H1 (cell line): Measurements from ENCODE around the gene VPS13D. TPM values are rescaled to one million over a fixed set of nuclear protein-coding genes. Genes with fewer than 3 reads are reported as not detected.

Experiments used
- CTCF ChIA-PET: fragments of 300-600 bp; sonication (Branson Sonifier 250); formaldehyde crosslinking; loops from one replicate; lab custom pipeline; 2021; ENCODE audit not compliant: partially characterized antibody; lab: Charles Lee
- POLR2A ChIA-PET: fragments of 300-600 bp; sonication (Branson Sonifier 250); formaldehyde crosslinking; loops from one replicate; lab custom pipeline; 2021; ENCODE audit warnings: inconsistent platforms; ENCODE audit not compliant: partially characterized antibody; lab: Charles Lee
- DNase-seq, 2 experiments: peaks; one replicate each; pipeline versions ENCODE4 v3.0.0 to v3.0.0-alpha.2; 2010 to 2022; ENCODE audit warnings: low spot score in 2 of 2, low read depth in 1 of 2, mixed read lengths in 1 of 2
- FAIRE-seq: peaks from 2 replicates; lab custom pipeline; 2011; peaks lifted over from hg19 to GRCh38; lab: Jason Lieb, UNC
- H2AFZ ChIP-seq: 2 replicates; pipeline ENCODE4 v1.8.1; 2012; ENCODE audit warnings: low read length, inconsistent platforms
- H2AK5ac ChIP-seq: 2 replicates; pipeline ENCODE4 v1.6.1; 2013; ENCODE audit warnings: low read depth, low read length
- H2BK120ac ChIP-seq: replicated peaks from 2 replicates; pipeline ENCODE3; 2013; ENCODE audit warnings: low read depth, low read length, inconsistent platforms
- H2BK12ac ChIP-seq: 2 replicates; pipeline ENCODE4 v1.6.1; 2013; ENCODE audit warnings: low read depth, low read length
- H2BK15ac ChIP-seq: 2 replicates; pipeline ENCODE4 v1.6.1; 2013; ENCODE audit warnings: low read length
- H2BK20ac ChIP-seq: 2 replicates; pipeline ENCODE4 v1.6.1; 2013; ENCODE audit warnings: low read length
- H2BK5ac ChIP-seq: 2 replicates; pipeline ENCODE4 v1.6.1; 2013; ENCODE audit warnings: low read depth, low read length
- H3K14ac ChIP-seq: 2 replicates; pipeline ENCODE4 v1.6.1; 2013; ENCODE audit warnings: inconsistent platforms; ENCODE audit not compliant: insufficient read length
- H3K18ac ChIP-seq: 2 replicates; pipeline ENCODE4 v1.6.1; 2013; ENCODE audit warnings: low read length; ENCODE audit errors: extremely low read depth
- H3K23ac ChIP-seq: 2 replicates; pipeline ENCODE4 v1.6.1; 2013; ENCODE audit warnings: inconsistent platforms; ENCODE audit not compliant: insufficient read length
- H3K23me2 ChIP-seq: 2 replicates; pipeline ENCODE4 v1.6.1; 2013; ENCODE audit warnings: low read depth, low read length
- H3K27ac ChIP-seq: 2 replicates; pipeline ENCODE4 v1.6.1; 2011; ENCODE audit warnings: low read depth, low read length, inconsistent platforms
- H3K27me3 ChIP-seq, 4 experiments: replicated peaks in 1 of 4; 1 replicate in 1 of 4; 2 replicates in 3 of 4; pipeline versions ENCODE4 v1.6.1 to v1.8.1; 2011 to 2013; ENCODE audit warnings: low read length in 3 of 4, mild to moderate bottlenecking in 3 of 4, inconsistent platforms in 2 of 4, mixed read lengths in 2 of 4, moderate library complexity in 1 of 4; ENCODE audit not compliant: control insufficient read depth in 3 of 4, insufficient read depth in 3 of 4; ENCODE audit errors: extremely low read depth in 1 of 4
- H3K36me3 ChIP-seq, 4 experiments: 2 replicates each; pipeline versions ENCODE4 v1.6.1 to v1.8.1; 2011 to 2013; ENCODE audit warnings: mild to moderate bottlenecking in 4 of 4, low read length in 3 of 4, moderate library complexity in 2 of 4, control low read depth in 1 of 4, inconsistent platforms in 1 of 4; ENCODE audit not compliant: insufficient read depth in 4 of 4, control insufficient read depth in 2 of 4
- H3K4ac ChIP-seq: replicated peaks from 2 replicates; pipeline ENCODE3; 2013; ENCODE audit warnings: low read length, low read depth, mixed read lengths, inconsistent platforms; ENCODE audit not compliant: insufficient read length
- H3K4me1 ChIP-seq, 4 experiments: replicated peaks in 1 of 4; 1 replicate in 1 of 4; 2 replicates in 3 of 4; pipeline versions ENCODE4 v1.6.1 to v1.8.1; 2011 to 2013; ENCODE audit warnings: low read length in 3 of 4, inconsistent platforms in 2 of 4, mixed read lengths in 1 of 4; ENCODE audit not compliant: insufficient read depth in 4 of 4, control insufficient read depth in 3 of 4
- H3K4me2 ChIP-seq, 2 experiments: 2 replicates each; pipeline versions ENCODE4 v1.6.1 to v1.8.1; 2011 to 2013; ENCODE audit warnings: low read depth in 2 of 2, low read length in 2 of 2, control low read depth in 1 of 2, inconsistent platforms in 1 of 2, mild to moderate bottlenecking in 1 of 2; ENCODE audit not compliant: insufficient read depth in 1 of 2
- H3K4me3 ChIP-seq, 4 experiments: fragments of 200-600, 300-600 bp in 1 of 4; sonication (generic), shearing (Covaris generic), sonication (Bioruptor Twin) in 1 of 4; 2 replicates each; pipeline versions ENCODE4 v1.5.1 to v1.8.1; 2011 to 2016; ENCODE audit warnings: low read length in 4 of 4, low read depth in 3 of 4, control low read depth in 2 of 4, inconsistent platforms in 2 of 4, mild to moderate bottlenecking in 2 of 4, mixed read lengths in 1 of 4, moderate library complexity in 1 of 4; ENCODE audit not compliant: insufficient read depth in 2 of 4; ENCODE audit errors: extremely low read depth in 1 of 4
- H3K56ac ChIP-seq: replicated peaks from 2 replicates; pipeline ENCODE3; 2013; ENCODE audit warnings: low read depth, mild to moderate bottlenecking, mixed read lengths, low read length, inconsistent platforms; ENCODE audit not compliant: insufficient read length
- H3K79me1 ChIP-seq: 2 replicates; pipeline ENCODE4 v1.6.1; 2013; ENCODE audit warnings: low read depth, low read length, control low read depth
- H3K79me2 ChIP-seq, 2 experiments: 2 replicates each; pipeline versions ENCODE4 v1.6.1 to v1.8.1; 2012 to 2013; ENCODE audit warnings: low read length in 2 of 2, mild to moderate bottlenecking in 2 of 2, inconsistent platforms in 1 of 2; ENCODE audit not compliant: insufficient read depth in 2 of 2, control insufficient read depth in 1 of 2
- H3K9ac ChIP-seq, 4 experiments: replicated peaks in 1 of 4; 1 replicate in 1 of 4; 2 replicates in 3 of 4; pipeline versions ENCODE4 v1.6.1 to v1.8.1; 2011 to 2013; ENCODE audit warnings: low read depth in 3 of 4, low read length in 3 of 4, control low read depth in 2 of 4, mild to moderate bottlenecking in 2 of 4, moderate library complexity in 2 of 4, inconsistent platforms in 1 of 4; ENCODE audit errors: extremely low read depth in 1 of 4
- H3K9me3 ChIP-seq, 2 experiments: 2 replicates each; pipeline versions ENCODE4 v1.6.1 to v1.8.1; 2012 to 2013; ENCODE audit warnings: mild to moderate bottlenecking in 2 of 2, moderate library complexity in 2 of 2, control low read depth in 1 of 2, inconsistent platforms in 1 of 2, low read depth in 1 of 2, low read length in 1 of 2, mixed read lengths in 1 of 2; ENCODE audit not compliant: insufficient read depth in 2 of 2
- H4K20me1 ChIP-seq, 2 experiments: replicated peaks in 1 of 2; 2 replicates each; pipeline versions ENCODE3 to v1.8.1; 2011 to 2013; ENCODE audit warnings: inconsistent platforms in 2 of 2, low read length in 2 of 2, mild to moderate bottlenecking in 1 of 2; ENCODE audit not compliant: insufficient read depth in 2 of 2, control insufficient read depth in 1 of 2
- H4K5ac ChIP-seq: 2 replicates; pipeline ENCODE4 v1.6.1; 2013; ENCODE audit warnings: low read length, low read depth, mixed read lengths, inconsistent platforms; ENCODE audit not compliant: insufficient read length
- H4K8ac ChIP-seq: 2 replicates; pipeline ENCODE4 v1.8.0; 2013; ENCODE audit warnings: mild to moderate bottlenecking, moderate library complexity, low read length, inconsistent platforms; ENCODE audit not compliant: insufficient read depth; ENCODE audit errors: extremely low read depth
- H4K91ac ChIP-seq: replicated peaks from 2 replicates; pipeline ENCODE3; 2013; ENCODE audit warnings: low read length, mixed read lengths, inconsistent platforms; ENCODE audit not compliant: insufficient read length
- EP300 ChIP-seq, 2 experiments: IDR thresholded peaks; 1 replicate in 1 of 2; 2 replicates in 1 of 2; pipeline ENCODE4 v1.6.1; 2011 to 2012; ENCODE audit warnings: low read depth in 2 of 2, low read length in 2 of 2, mild to moderate bottlenecking in 2 of 2, borderline replicate concordance in 1 of 2, inconsistent platforms in 1 of 2, moderate library complexity in 1 of 2
- GABPA ChIP-seq: IDR thresholded peaks from 2 replicates; pipeline ENCODE4 v1.6.1; 2011; ENCODE audit warnings: mild to moderate bottlenecking, low read length, moderate library complexity, borderline replicate concordance; ENCODE audit not compliant: insufficient read depth
- KDM1A ChIP-seq: fragments of 200-600, 300-600 bp; sonication (generic); IDR thresholded peaks from 2 replicates; pipeline ENCODE4 v1.7.1; 2016; ENCODE audit warnings: mild to moderate bottlenecking, low read length, borderline replicate concordance
- MAX ChIP-seq: IDR thresholded peaks from 2 replicates; pipeline ENCODE4 v1.6.1; 2012; ENCODE audit warnings: inconsistent platforms
- PHF8 ChIP-seq: fragments of 200-600 bp; sonication (generic); conservative IDR thresholded peaks from 2 replicates; pipeline ENCODE4 v1.7.1; 2012; ENCODE audit warnings: low read depth, mild to moderate bottlenecking, inconsistent platforms, low read length, moderate library complexity
- POLR2AphosphoS5 ChIP-seq: IDR thresholded peaks from 2 replicates; pipeline ENCODE4 v1.6.1; 2011; ENCODE audit warnings: low read depth, low read length
- RNF2 ChIP-seq: fragments of 200-900, 300-1000 bp; sonication (generic); IDR thresholded peaks from 2 replicates; pipeline ENCODE4 v1.7.1; 2016; ENCODE audit warnings: borderline replicate concordance, low read depth, mild to moderate bottlenecking, antibody characterized with exemption, low read length; ENCODE audit not compliant: poor library complexity, severe bottlenecking; ENCODE audit errors: missing control alignments
- SP1 ChIP-seq: IDR thresholded peaks from 2 replicates; pipeline ENCODE4 v1.6.1; 2011; ENCODE audit warnings: low read depth, low read length
- WGBS, 2 experiments: shearing (Covaris generic) in 1 of 2; methylation state at CpG; one replicate each; pipeline versions ENCODE4 v1.1.6 to v1.1.7; 2013 to 2015; ENCODE audit warnings: low lambda C conversion rate in 2 of 2, mixed read lengths in 2 of 2, inconsistent platforms in 1 of 2, low coverage in 1 of 2, missing lambda C conversion rate in 1 of 2; ENCODE audit not compliant: insufficient replicate concordance in 2 of 2, insufficient coverage in 1 of 2, insufficient read length in 1 of 2; ENCODE audit errors: extremely low coverage in 1 of 2, missing lambda C conversion rate in 1 of 2; 5-methylcytosine and 5-hydroxymethylcytosine counted together
- polyA plus RNA-seq, 7 experiments: library from polyadenylated mRNA; depleted of rRNA in 3 of 7; stranded (reverse) in 5 of 7; unstranded in 2 of 7; fragments of >200 nt in 5 of 7; fragments of 200-250 nt in 2 of 7; gene quantifications; 1 replicate in 5 of 7; 2 replicates in 1 of 7; 4 replicates in 1 of 7; pipeline versions ENCODE4 v1.2.1 to v1.2.3, GENCODE V29; 2011 to 2013; ENCODE audit warnings: missing spikeins in 2 of 7, mixed read lengths in 2 of 7
- total RNA-seq: library from RNA; stranded (reverse); fragmentation: NEBNext Ultra II Directional; extraction: Animal tissue kit (Norgen Biotek cat#: 25700); gene quantifications from 2 replicates; pipeline ENCODE4 v1.2.1, GENCODE V29; 2021

The VPS13D gene
- total and polyA plus RNA-seq, 2 of the 8 experiments (the other 6 are each of a cell fraction or from before 2014, with no cell fraction given), result 10.9 to 31.2 TPM

DNA sequence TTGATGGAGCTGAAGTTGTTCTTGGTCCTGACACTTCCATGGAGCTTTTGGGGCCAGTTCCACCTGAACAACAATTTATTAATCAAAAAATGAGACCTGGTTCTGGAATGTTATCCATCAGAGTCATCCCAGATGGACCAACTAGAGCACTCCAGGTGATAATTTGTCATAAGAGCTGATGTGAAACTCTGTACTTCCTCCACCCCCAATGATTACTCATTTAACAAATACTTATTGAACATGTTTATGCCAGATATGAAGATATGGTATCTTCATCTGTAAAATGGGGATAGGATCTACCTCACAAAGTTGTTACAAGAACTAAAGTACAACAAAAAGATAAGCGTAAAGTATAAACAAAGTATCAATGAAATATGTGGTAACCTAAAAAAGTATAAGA, 153.2 kb downstream of the VPS13D start:
- Histone ChIP-seq H2BK20ac (no peak overlapping the region), H4K5ac (no peak overlapping the region), H3K4me2 (no peak overlapping the region), H3K56ac (no peak overlapping the region), H2BK5ac (no peak overlapping the region), H2BK15ac (no peak overlapping the region), H3K4me3 (no peak overlapping the region), H3K4ac (no peak overlapping the region), H3K9ac (no peak overlapping the region), H2AK5ac (no peak overlapping the region), H3K18ac (no peak overlapping the region), H3K79me1 (no peaks in the 10 kb centered on the region), H2AFZ (no peak overlapping the region), H3K27me3 (no peaks in the 10 kb centered on the region), H2BK120ac (no peak overlapping the region), H4K91ac (no peak overlapping the region), H3K9me3 (peaks cover 2 to 10% of the 10 kb centered on the region in 2 experiments; a peak in 1 of 4 replicates), H3K4me1 (no peaks in the 10 kb centered on the region), H2BK12ac (no peak overlapping the region), H4K20me1 (peaks cover 0 to 2% of the 10 kb centered on the region in 2 experiments), H4K8ac (no peak overlapping the region), H3K14ac (no peak overlapping the region), H3K36me3 (peaks cover 0 to 43% (median 22%) of the 10 kb centered on the region in 4 experiments; a peak in 7 of 8 replicates), H3K27ac (no peak overlapping the region), H3K23me2 (no peaks in the 10 kb centered on the region), H3K23ac (no peak overlapping the region), H3K79me2 (no peaks in the 10 kb centered on the region)
- CTCF ChIA-PET, result interaction anchor here (1.0 to 2.3 kb wide), 3 partner anchors 22 to 276 kb away, joined by 3 to 9 read pairs (median 3); no protein-coding TSS in a partner anchor
- DNase-seq, result no peak
- no peak for FAIRE-seq
- POLR2A ChIA-PET, result no interaction called here
- TF ChIP-seq RNF2 (no peak), SP1 (no peak), MAX (no peak), GABPA (no peak), KDM1A (no peak), EP300 (IDR thresholded peaks at IDR 0.05; ENCODE audit: borderline replicate concordance in 1 of 2, low read depth in 2 of 2, low read length in 2 of 2) (no peak), PHF8 (no peak), POLR2AphosphoS5 (no peak)
- WGBS, 2 experiments, result 83% methylated on average over 1 of the region's 1 CpG; no CpG with 5 or more reads in 1 of the 2 experiments
